GM23248 (cell line): ENCODE data around the gene NSUN2. TPM values are rescaled to one million over a fixed set of nuclear protein-coding genes. Genes with fewer than 3 reads are reported as not detected.

Experiments used
- DNase-seq: peaks from one replicate; pipeline ENCODE4 v3.0.0-alpha.2; 2015
- H2AFZ ChIP-seq: fragments of 200-600 bp; sonication (generic); 2 replicates; pipeline ENCODE4 v1.6.1; 2016; ENCODE audit warnings: antibody characterized with exemption
- H3F3A ChIP-seq: fragments of 200-600 bp; sonication (generic); 2 replicates; pipeline ENCODE4 v1.6.1; 2016; ENCODE audit warnings: mild to moderate bottlenecking, antibody characterized with exemption, mixed run types; ENCODE audit not compliant: insufficient read depth
- H3K27ac ChIP-seq: fragments of 200-600 bp; sonication (generic); 2 replicates; pipeline ENCODE4 v1.5.1; 2016; ENCODE audit warnings: mild to moderate bottlenecking
- H3K27me3 ChIP-seq: fragments of 200-600 bp; sonication (generic); replicated peaks from 2 replicates; pipeline ENCODE4 v1.6.1; 2016; ENCODE audit warnings: mild to moderate bottlenecking; ENCODE audit not compliant: insufficient read depth
- H3K36me3 ChIP-seq: fragments of 200-600 bp; sonication (generic); 2 replicates; pipeline ENCODE4 v1.6.1; 2016; ENCODE audit warnings: low read depth, mild to moderate bottlenecking
- H3K4me1 ChIP-seq: fragments of 200-600 bp; sonication (generic); 2 replicates; pipeline ENCODE4 v1.6.1; 2016; ENCODE audit warnings: mild to moderate bottlenecking; ENCODE audit not compliant: insufficient read depth
- H3K4me2 ChIP-seq: fragments of 200-600 bp; sonication (generic); one replicate; pipeline ENCODE4 v1.6.1; 2016; ENCODE audit warnings: mild to moderate bottlenecking; ENCODE audit not compliant: unreplicated experiment
- H3K4me3 ChIP-seq: fragments of 200-600 bp; sonication (generic); 2 replicates; pipeline ENCODE4 v1.5.1; 2016; ENCODE audit warnings: mild to moderate bottlenecking
- H3K79me2 ChIP-seq: fragments of 200-600 bp; sonication (generic); 2 replicates; pipeline ENCODE4 v1.6.1; 2016; ENCODE audit warnings: mild to moderate bottlenecking; ENCODE audit not compliant: insufficient read depth
- H3K9ac ChIP-seq: fragments of 200-600 bp; sonication (generic); 2 replicates; pipeline ENCODE4 v1.6.1; 2016; ENCODE audit warnings: mild to moderate bottlenecking
- H3K9me2 ChIP-seq: fragments of 200-600 bp; sonication (generic); 2 replicates; pipeline ENCODE4 v1.6.1; 2016; ENCODE audit warnings: mixed run types, mild to moderate bottlenecking, moderate library complexity; ENCODE audit not compliant: insufficient read depth
- H3K9me3 ChIP-seq: fragments of 200-600 bp; sonication (generic); one replicate; pipeline ENCODE4 v1.6.1; 2017; ENCODE audit warnings: low read depth
- H4K20me1 ChIP-seq: fragments of 200-600 bp; sonication (generic); 2 replicates; pipeline ENCODE4 v1.6.0; 2016; ENCODE audit not compliant: insufficient read depth
- EZH2 ChIP-seq: fragments of 200-600 bp; sonication (generic); IDR thresholded peaks from 2 replicates; pipeline ENCODE4 v1.6.1; 2018; ENCODE audit warnings: antibody characterized with exemption, mild to moderate bottlenecking; ENCODE audit not compliant: insufficient read depth, poor library complexity, severe bottlenecking
- EZH2phosphoT487 ChIP-seq: fragments of 200-600 bp; sonication (generic); IDR thresholded peaks from 2 replicates; pipeline ENCODE4 v1.6.1; 2018; ENCODE audit warnings: antibody characterized with exemption, moderate library complexity, mild to moderate bottlenecking, low read depth; ENCODE audit not compliant: insufficient read depth
- WGBS, 2 experiments: methylation state at CpG; one replicate each; pipeline ENCODE4 v1.1.6; 2015 to 2017; ENCODE audit warnings: low lambda C conversion rate in 2 of 2, low coverage in 1 of 2; ENCODE audit errors: missing lambda C conversion rate in 2 of 2; 5-methylcytosine and 5-hydroxymethylcytosine counted together
- in situ Hi-C: fragments of 300-500 bp; cut with MboI; formaldehyde crosslinking; loops from 2 replicates; pipeline ENCODE4 v1.15.0; 2020
- polyA plus RNA-seq: library from polyadenylated mRNA; unstranded; fragments of >200 nt; fragmentation: Nextera tagmentation; extraction: Ambion mirVana; gene quantifications from 2 replicates; pipeline ENCODE4 v1.2.1, GENCODE V29; 2016
- total RNA-seq: library from RNA; depleted of rRNA; stranded (reverse); fragments of >200 nt; shearing (Covaris generic); gene quantifications from 2 replicates; pipeline ENCODE4 v1.2.3, GENCODE V29; 2014

Gene NSUN2
- total and polyA plus RNA-seq, 2 experiments from 2014 or later = 48.2 to 51.0 TPM

GRCh38 chr5:6592601-6593000 lies 40.2 kb downstream of the NSUN2 start:
- Histone ChIP-seq H3K27me3 (0 out of 2 replicates have a peak, but pooled peaks cover 1% of the 10 kb centered on the region), H4K20me1 (no peaks in the 10 kb centered on the region), H3K9ac (no peak overlapping the region), H3K27ac (no peak overlapping the region), H3K9me2 (no peaks in the 10 kb centered on the region), H2AFZ (no peak overlapping the region), H3K79me2 (no peaks in the 10 kb centered on the region), H3K36me3 (no peaks in the 10 kb centered on the region; the same call in 1 of the 2 replicates), H3K9me3 (no peaks in the 10 kb centered on the region), H3F3A (peaks cover 8% of the 10 kb centered on the region), H3K4me3 (no peak overlapping the region), H3K4me1 (peaks cover 4% of the 10 kb centered on the region; the same call in 1 of the 2 replicates), H3K4me2 (no peak overlapping the region)
- 21 to 25% methylated on average over 3 of the region's 3 CpGs for WGBS, 2 experiments
- in situ Hi-C loops = no loop called here
- TF ChIP-seq EZH2 = no peak
- TF ChIP-seq EZH2phosphoT487 = no peak
- peak; percentile 64 for DNase-seq

GRCh38 chr5:6591671-6592288 lies 41.1 kb downstream of the NSUN2 start:
- in situ Hi-C loops = no loop called here
- Histone ChIP-seq H3K4me3 (no peak overlapping the region), H3F3A (peaks cover 6% of the 10 kb centered on the region; the same call in 1 of the 2 replicates), H3K27me3 (0 out of 2 replicates have a peak, but pooled peaks cover 6% of the 10 kb centered on the region), H2AFZ (no peak overlapping the region), H3K27ac (no peak overlapping the region), H3K4me1 (peaks cover 4% of the 10 kb centered on the region; the same call in 1 of the 2 replicates), H3K9me2 (no peaks in the 10 kb centered on the region), H3K9me3 (no peaks in the 10 kb centered on the region), H3K36me3 (no peaks in the 10 kb centered on the region; the same call in 1 of the 2 replicates), H3K79me2 (no peaks in the 10 kb centered on the region), H3K4me2 (no peak overlapping the region), H3K9ac (no peak overlapping the region), H4K20me1 (no peaks in the 10 kb centered on the region)
- WGBS, 2 experiments = 87 to 90% methylated on average over 12 of the region's 12 CpGs
- DNase-seq = no peak
- TF ChIP-seq EZH2phosphoT487 (no peak), EZH2 (no peak)

GRCh38 chr5:6590581-6590980 lies 42.3 kb downstream of the NSUN2 start:
- 54 to 69% methylated on average over 2 of the region's 2 CpGs for WGBS, 2 experiments

GRCh38 chr5:6587171-6587570 lies 45.7 kb downstream of the NSUN2 start:
- H3K4me1 ChIP-seq = no peaks in the 10 kb centered on the region
- no peaks in the 10 kb centered on the region for H3K79me2 ChIP-seq
- WGBS, 2 experiments = 70 to 71% methylated on average over 9 of the region's 9 CpGs
- no peak overlapping the region for H3K4me2 ChIP-seq
- no peak overlapping the region for H3K27ac ChIP-seq
- no peaks in the 10 kb centered on the region for H4K20me1 ChIP-seq
- H3K9me2 ChIP-seq = no peaks in the 10 kb centered on the region
- DNase-seq = no peak
- H3F3A ChIP-seq = no peaks in the 10 kb centered on the region
- no peaks in the 10 kb centered on the region for H3K36me3 ChIP-seq
- no peak overlapping the region for H2AFZ ChIP-seq
- no peak overlapping the region for H3K9ac ChIP-seq
- TF ChIP-seq EZH2 (no peak), EZH2phosphoT487 (no peak)
- in situ Hi-C loops = no loop called here
- peaks cover 26% of the 10 kb centered on the region for H3K27me3 ChIP-seq
- no peaks in the 10 kb centered on the region for H3K9me3 ChIP-seq
- no peak overlapping the region for H3K4me3 ChIP-seq

More at GRCh38 chr5:6590581-6590980, 42.3 kb downstream of the NSUN2 start:
- peaks cover 6% of the 10 kb centered on the region; the same call in 1 of the 2 replicates for H3F3A ChIP-seq
- in situ Hi-C loops = no loop called here
- H3K4me3 ChIP-seq = no peak overlapping the region
- no peak overlapping the region for H3K4me2 ChIP-seq
- no peaks in the 10 kb centered on the region for H3K9me3 ChIP-seq
- peaks cover 4% of the 10 kb centered on the region; the same call in 1 of the 2 replicates for H3K4me1 ChIP-seq
- no peaks in the 10 kb centered on the region for H3K9me2 ChIP-seq
- TF ChIP-seq EZH2 = no peak
- no peak for TF ChIP-seq EZH2phosphoT487
- 0 out of 2 replicates have a peak, but pooled peaks cover 6% of the 10 kb centered on the region for H3K27me3 ChIP-seq
- H4K20me1 ChIP-seq = no peaks in the 10 kb centered on the region
- no peak overlapping the region for H3K27ac ChIP-seq
- no peak overlapping the region for H3K9ac ChIP-seq
- no peak overlapping the region for H2AFZ ChIP-seq
- no peak for DNase-seq
- H3K79me2 ChIP-seq = no peaks in the 10 kb centered on the region
- H3K36me3 ChIP-seq = no peaks in the 10 kb centered on the region
